Stimulated activated effector memory CD8-positive, alpha-beta T cell treated with anti-CD3 and anti-CD28 coated beads, Interleukin-12 subunit alpha, Interleukin-12 subunit beta, amount 100 ng/mL, for 72 hours (primary cell): ENCODE measurements around the gene PIK3CB.
A peak's percentile ranks its signal among the peaks of the same experiment; 100 is the strongest.
"Not testable (repeated sequence)": the region's sequence is repeated elsewhere in the genome, so short reads cannot be mapped to it uniquely, and the experiment has no call there.

ENCODE experiments used
- ATAC-seq: fragments of 150-1000 bp; cut with Tn5 transposase; 2 replicates; pipeline ENCODE4 v1.10.0; 2021
- DNase-seq, 2 donors: peaks; one replicate each; pipeline ENCODE4 v3.0.0; 2021 to 2022; ENCODE audit warnings: low spot score in 2 of 2
- H3K27ac Mint-ChIP-seq: one replicate; pipeline ENCODE4 v1.8.0; 2022; ENCODE audit warnings: mild to moderate bottlenecking, mixed read lengths
- H3K36me3 Mint-ChIP-seq: one replicate; pipeline ENCODE4 v1.8.0; 2022; ENCODE audit warnings: mild to moderate bottlenecking, mixed read lengths
- H3K4me1 Mint-ChIP-seq: one replicate; pipeline ENCODE4 v1.8.0; 2022; ENCODE audit warnings: mixed read lengths
- H3K4me3 Mint-ChIP-seq: one replicate; pipeline ENCODE4 v1.8.0; 2022; ENCODE audit warnings: mild to moderate bottlenecking, mixed read lengths
- H3K9me3 Mint-ChIP-seq: one replicate; pipeline ENCODE4 v1.8.0; 2022; ENCODE audit warnings: mixed read lengths

Gene PIK3CB

GRCh38 chr3:138800248-138800647 lies 34.5 kb downstream of the PIK3CB start:
- H3K9me3 Mint-ChIP-seq, result no peaks in the 10 kb centered on the region
- H3K27ac Mint-ChIP-seq, result no peak overlapping the region
- no peaks in the 10 kb centered on the region for H3K36me3 Mint-ChIP-seq
- H3K4me1 Mint-ChIP-seq, result peaks cover 33% of the 10 kb centered on the region
- H3K4me3 Mint-ChIP-seq, result no peak overlapping the region
- ATAC-seq, result no peak
- no peak for DNase-seq

GRCh38 chr3:138799822-138800221 lies 34.9 kb downstream of the PIK3CB start:
- H3K9me3 Mint-ChIP-seq, result no peaks in the 10 kb centered on the region
- H3K4me3 Mint-ChIP-seq, result no peak overlapping the region
- H3K36me3 Mint-ChIP-seq, result no peaks in the 10 kb centered on the region
- ATAC-seq (no peak), DNase-seq (no peak)
- H3K4me1 Mint-ChIP-seq, result peaks cover 33% of the 10 kb centered on the region
- no peak overlapping the region for H3K27ac Mint-ChIP-seq

GRCh38 chr3:138797508-138798038 lies 37.2 kb downstream of the PIK3CB start:
- H3K9me3 Mint-ChIP-seq, result no peaks in the 10 kb centered on the region
- H3K27ac Mint-ChIP-seq, result peak overlapping the region; percentile 79
- DNase-seq (no peak), ATAC-seq (peak; percentile 43)
- peaks cover 19% of the 10 kb centered on the region for H3K36me3 Mint-ChIP-seq
- H3K4me1 Mint-ChIP-seq, result peaks cover 24% of the 10 kb centered on the region
- no peak overlapping the region for H3K4me3 Mint-ChIP-seq

GRCh38 chr3:138796761-138797160 lies 38.0 kb downstream of the PIK3CB start:
- no peak overlapping the region for H3K4me3 Mint-ChIP-seq
- peaks cover 26% of the 10 kb centered on the region for H3K4me1 Mint-ChIP-seq
- no peaks in the 10 kb centered on the region for H3K9me3 Mint-ChIP-seq
- no peak for DNase-seq
- no peak for ATAC-seq
- no peak overlapping the region for H3K27ac Mint-ChIP-seq
- peaks cover 20% of the 10 kb centered on the region for H3K36me3 Mint-ChIP-seq

- peaks cover 12% of the 10 kb centered on the region for H3K36me3 Mint-ChIP-seq
- H3K9me3 Mint-ChIP-seq, result no peaks in the 10 kb centered on the region
- peaks cover 12% of the 10 kb centered on the region for H3K4me1 Mint-ChIP-seq
- no peak for ATAC-seq
- no peak overlapping the region for H3K27ac Mint-ChIP-seq
- H3K4me3 Mint-ChIP-seq, result no peak overlapping the region
- DNase-seq, result no peak
These were observed 47.9 kb downstream of the PIK3CB start for GRCh38 chr3:138786788-138787271.

GRCh38 chr3:138785951-138786350 lies 48.8 kb downstream of the PIK3CB start:
- Mint-ChIP-seq H3K4me3 (no peak overlapping the region), H3K4me1 (peaks cover 10% of the 10 kb centered on the region), H3K9me3 (no peaks in the 10 kb centered on the region), H3K36me3 (peaks cover 12% of the 10 kb centered on the region), H3K27ac (no peak overlapping the region)
- DNase-seq (no peak), ATAC-seq (no peak)

GRCh38 chr3:138785362-138785857 lies 49.3 kb downstream of the PIK3CB start:
- DNase-seq, ATAC-seq, H3K4me3 Mint-ChIP-seq, H3K9me3 Mint-ChIP-seq, H3K27ac Mint-ChIP-seq: not testable (repeated sequence)
- peaks cover 12% of the 10 kb centered on the region for H3K36me3 Mint-ChIP-seq
- H3K4me1 Mint-ChIP-seq, result peaks cover 12% of the 10 kb centered on the region

GRCh38 chr3:138782755-138783154 lies 52.0 kb downstream of the PIK3CB start:
- Mint-ChIP-seq H3K9me3 (no peaks in the 10 kb centered on the region), H3K4me1 (peaks cover 12% of the 10 kb centered on the region)

GRCh38 chr3:138781012-138781470 lies 53.7 kb downstream of the PIK3CB start:
- H3K27ac Mint-ChIP-seq, result peak overlapping the region; percentile 60
- H3K4me1 Mint-ChIP-seq, result peaks cover 12% of the 10 kb centered on the region
- H3K36me3 Mint-ChIP-seq, result no peaks in the 10 kb centered on the region
- DNase-seq (peak in 1 of 2 donors; percentile 5), ATAC-seq (peak; percentile 97)
- H3K9me3 Mint-ChIP-seq, result no peaks in the 10 kb centered on the region
- H3K4me3 Mint-ChIP-seq, result peak overlapping the region; percentile 15

More at GRCh38 chr3:138782755-138783154, 52.0 kb downstream of the PIK3CB start:
- no peak overlapping the region for H3K4me3 Mint-ChIP-seq
- no peak for DNase-seq
- ATAC-seq, result no peak
- H3K36me3 Mint-ChIP-seq, result peaks cover 6% of the 10 kb centered on the region
- no peak overlapping the region for H3K27ac Mint-ChIP-seq

GRCh38 chr3:138778643-138779042 lies 56.1 kb downstream of the PIK3CB start:
- no peak for ATAC-seq
- Mint-ChIP-seq H3K27ac (no peak overlapping the region), H3K9me3 (no peaks in the 10 kb centered on the region), H3K4me3 (no peak overlapping the region), H3K4me1 (peaks cover 27% of the 10 kb centered on the region), H3K36me3 (no peaks in the 10 kb centered on the region)
- DNase-seq, result no peak

GRCh38 chr3:138776961-138777360 lies 57.8 kb downstream of the PIK3CB start:
- peaks cover 29% of the 10 kb centered on the region for H3K4me1 Mint-ChIP-seq

GRCh38 chr3:138775254-138775595 lies 59.5 kb downstream of the PIK3CB start:
- peaks cover 17% of the 10 kb centered on the region for H3K4me1 Mint-ChIP-seq
- H3K27ac Mint-ChIP-seq, result no peak overlapping the region
- no peak overlapping the region for H3K4me3 Mint-ChIP-seq
- DNase-seq (no peak), ATAC-seq (no peak)
- no peaks in the 10 kb centered on the region for H3K36me3 Mint-ChIP-seq
- no peaks in the 10 kb centered on the region for H3K9me3 Mint-ChIP-seq

More at GRCh38 chr3:138776961-138777360, 57.8 kb downstream of the PIK3CB start:
- no peaks in the 10 kb centered on the region for H3K36me3 Mint-ChIP-seq
- H3K9me3 Mint-ChIP-seq, result no peaks in the 10 kb centered on the region
- ATAC-seq (no peak), DNase-seq (no peak)
- H3K27ac Mint-ChIP-seq, result peak overlapping the region; percentile 10
- H3K4me3 Mint-ChIP-seq, result no peak overlapping the region

GRCh38 chr3:138774529-138775253 lies 60.0 kb downstream of the PIK3CB start:
- no peaks in the 10 kb centered on the region for H3K9me3 Mint-ChIP-seq
- H3K4me3 Mint-ChIP-seq, result no peak overlapping the region
- peaks cover 17% of the 10 kb centered on the region for H3K4me1 Mint-ChIP-seq
- peak; percentile 100 for ATAC-seq
- DNase-seq, result no peak
- no peaks in the 10 kb centered on the region for H3K36me3 Mint-ChIP-seq
- H3K27ac Mint-ChIP-seq, result peak overlapping the region; percentile 29

GRCh38 chr3:138771585-138771984 lies 63.1 kb downstream of the PIK3CB start:
- no peak for ATAC-seq
- H3K36me3 Mint-ChIP-seq, result no peaks in the 10 kb centered on the region

GRCh38 chr3:138769616-138770015 lies 65.1 kb downstream of the PIK3CB start:
- Mint-ChIP-seq H3K9me3 (no peaks in the 10 kb centered on the region), H3K36me3 (no peaks in the 10 kb centered on the region), H3K27ac (no peak overlapping the region)

More at GRCh38 chr3:138771585-138771984, 63.1 kb downstream of the PIK3CB start:
- DNase-seq, result no peak
- peaks cover 17% of the 10 kb centered on the region for H3K4me1 Mint-ChIP-seq
- no peaks in the 10 kb centered on the region for H3K9me3 Mint-ChIP-seq
- H3K4me3 Mint-ChIP-seq, result no peak overlapping the region
- H3K27ac Mint-ChIP-seq, result no peak overlapping the region

GRCh38 chr3:138768946-138769345 lies 65.8 kb downstream of the PIK3CB start:
- Mint-ChIP-seq H3K36me3 (no peaks in the 10 kb centered on the region), H3K9me3 (no peaks in the 10 kb centered on the region), H3K4me1 (peaks cover 11% of the 10 kb centered on the region), H3K27ac (no peak overlapping the region), H3K4me3 (no peak overlapping the region)
- ATAC-seq, result no peak
- DNase-seq, result no peak

More at GRCh38 chr3:138769616-138770015, 65.1 kb downstream of the PIK3CB start:
- Mint-ChIP-seq H3K4me1 (peaks cover 15% of the 10 kb centered on the region), H3K4me3 (no peak overlapping the region)
- ATAC-seq (no peak), DNase-seq (no peak)
